Measurements from ENCODE around the gene FOXP1.

GRCh38 chr3:71051893-71052687 lies 531.4 kb downstream of the FOXP1 start:
- TF ChIP-seq POLR2A (IDR thresholded peaks at IDR 0.05; ENCODE audit: insufficient read depth in 1 of 2, low read depth in 2 of 2, low read length in 2 of 2) = no peak
- no peak for TF ChIP-seq KAT8 (CRISPR knock-in tag; IDR thresholded peaks at IDR 0.05)
- no peak for TF ChIP-seq ZNF296 (CRISPR knock-in tag; conservative IDR thresholded peaks at IDR 0.05)
- TF ChIP-seq U2AF2 (IDR thresholded peaks at IDR 0.05; ENCODE audit: low read depth, low read length) = no peak
- TF ChIP-seq STAT6 (CRISPR knock-in tag; IDR thresholded peaks at IDR 0.05; ENCODE audit: borderline replicate concordance) = no peak
- TF ChIP-seq JUN (CRISPR knock-in tag; IDR thresholded peaks at IDR 0.05) = no peak
